GF-D8 (cell line): ENCODE results near the gene ZNF333.
A peak's percentile ranks its signal among the peaks of the same experiment; 100 is the strongest.

Source experiments
- DNase-seq: peaks from one replicate; lab custom pipeline; 2025; lab: John Stamatoyannopoulos, UW

ZNF333 gene

GRCh38 chr19:14689598-14690503 is at the start of gene ZNF333:
Gene ZNF333, plus strand, starts transcription at chr19:14690048. Its CDS starts 3,444 bp downstream, at chr19:14693492.
- peak; percentile 60 for DNase-seq

- DNase-seq = no peak
These were observed 41.3 kb upstream of the ZNF333 start for GRCh38 chr19:14648506-14648905.

- DNase-seq = no peak
These were observed 40.8 kb upstream of the ZNF333 start for GRCh38 chr19:14649020-14649419.

GRCh38 chr19:14650161-14650560 is 39.7 kb upstream of the ZNF333 start:
- DNase-seq = no peak

- DNase-seq = no peak
These were observed 34.9 kb upstream of the ZNF333 start for GRCh38 chr19:14654786-14655560.

GRCh38 chr19:14655726-14656125 is 34.1 kb upstream of the ZNF333 start:
- no peak for DNase-seq

GRCh38 chr19:14659874-14660489 is 29.9 kb upstream of the ZNF333 start:
- DNase-seq = no peak

- DNase-seq = peak; percentile 15
These were observed 28.4 kb upstream of the ZNF333 start for GRCh38 chr19:14661372-14661924.

- no peak for DNase-seq
These were observed 19.9 kb upstream of the ZNF333 start for GRCh38 chr19:14669940-14670339.

GRCh38 chr19:14670408-14670807 is 19.4 kb upstream of the ZNF333 start:
- no peak for DNase-seq

- DNase-seq = peak; percentile 89
These were observed 17.5 kb upstream of the ZNF333 start for GRCh38 chr19:14672188-14672872.

- peak; percentile 38 for DNase-seq
These were observed 16.8 kb upstream of the ZNF333 start for GRCh38 chr19:14673088-14673487.

- DNase-seq = peak; percentile 85
These were observed 15.1 kb upstream of the ZNF333 start, which contains the start of gene ADGRE3 for GRCh38 chr19:14674764-14675163. Gene ADGRE3, minus strand, starts transcription at chr19:14674844. Its CDS starts 74 bp downstream, at chr19:14674770.

- DNase-seq = no peak
These were observed 13.1 kb upstream of the ZNF333 start for GRCh38 chr19:14676762-14677161.

GRCh38 chr19:14677464-14677863 is 12.4 kb upstream of the ZNF333 start:
- no peak for DNase-seq

GRCh38 chr19:14678199-14678598 is 11.6 kb upstream of the ZNF333 start:
- DNase-seq = no peak

GRCh38 chr19:14682084-14682483 is 7.8 kb upstream of the ZNF333 start:
- no peak for DNase-seq

GRCh38 chr19:14683439-14683838 is 6.4 kb upstream of the ZNF333 start:
- DNase-seq = peak; percentile 17

GRCh38 chr19:14686411-14686810 is 3.4 kb upstream of the ZNF333 start:
- no peak for DNase-seq

- no peak for DNase-seq
These were observed 4.9 kb downstream of the ZNF333 start for GRCh38 chr19:14694641-14695266.

GRCh38 chr19:14695471-14695870 is 5.6 kb downstream of the ZNF333 start:
- no peak for DNase-seq
